ENCODE data around the gene PYGM.
"Not testable (repeated sequence)": the region's sequence is repeated elsewhere in the genome, so short reads cannot be mapped to it uniquely, and the experiment has no call there.

PYGM gene

DNA sequence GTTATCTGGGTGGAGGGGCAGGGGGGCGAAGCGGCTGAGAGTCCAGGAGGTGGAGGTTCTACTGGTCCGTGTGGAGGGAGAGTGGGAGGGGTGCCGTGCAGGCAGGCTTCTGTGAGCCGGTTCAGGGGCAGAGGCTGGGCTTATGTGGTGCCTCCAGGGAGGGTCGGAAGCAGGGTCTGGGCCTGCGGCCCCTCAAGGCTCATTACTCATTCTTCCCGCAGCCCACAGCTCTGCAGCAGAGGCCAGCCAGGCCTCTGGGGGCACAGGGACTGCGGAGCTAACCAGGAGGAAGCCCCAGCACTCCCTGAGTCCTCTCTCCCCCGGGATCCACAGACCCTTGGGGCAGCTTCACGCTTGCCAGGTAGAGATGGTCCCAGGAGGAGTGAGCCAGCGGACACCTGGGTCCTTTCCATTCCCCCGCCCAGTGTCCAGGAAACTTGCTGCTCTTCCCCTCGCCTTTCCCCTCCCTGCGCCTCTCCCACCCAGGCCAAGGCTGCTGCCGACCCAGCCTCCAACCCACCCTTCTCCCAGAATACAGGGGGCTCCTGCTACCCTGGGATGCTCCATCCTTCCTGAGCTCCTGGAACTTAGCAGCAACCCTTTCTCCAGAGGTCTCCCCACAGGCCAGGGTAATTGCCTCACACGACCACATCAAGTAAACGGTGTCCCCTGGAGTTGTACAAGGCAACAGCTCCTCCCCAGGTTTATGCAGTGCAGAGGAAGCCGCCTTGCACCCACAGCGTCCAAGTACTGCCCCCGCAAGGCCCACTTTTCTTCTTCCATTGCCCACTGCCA is 43.1 kb downstream of the PYGM start:
- no peak for DNase-seq (ENCODE audit: low read depth in 2 of 2)

GRCh38 chr11:64715756-64716472 is 43.9 kb downstream of the PYGM start:
- no peak for DNase-seq (ENCODE audit: low read depth in 2 of 2)

- no peak for DNase-seq (ENCODE audit: low read depth in 2 of 2)
Measured at GRCh38 chr11:64715110-64715509, 44.7 kb downstream of the PYGM start.

DNA sequence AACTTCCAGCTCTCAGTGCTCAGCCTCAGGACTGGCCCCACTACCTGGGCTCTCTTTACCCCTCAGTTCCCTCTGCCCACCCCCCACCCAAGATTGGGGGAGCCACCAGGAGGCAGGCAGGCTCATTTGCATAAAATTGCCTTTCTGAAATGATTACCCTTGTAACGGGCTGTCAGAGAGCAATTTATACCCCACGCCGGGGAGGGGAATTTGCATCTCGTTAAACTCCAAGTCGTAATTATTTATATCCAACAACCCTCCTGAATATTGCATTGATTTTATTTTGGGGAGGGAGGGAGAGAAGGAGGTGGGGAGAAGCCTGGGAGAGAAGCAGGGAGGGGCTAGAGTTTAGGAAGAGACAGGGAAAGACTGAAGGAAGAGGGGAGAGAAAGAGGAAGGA is 45.1 kb downstream of the PYGM start:
- DNase-seq (ENCODE audit: low read depth in 2 of 2): no peak

- no peak for DNase-seq (ENCODE audit: low read depth in 2 of 2)
Measured at GRCh38 chr11:64713781-64714363, 45.9 kb downstream of the PYGM start.

GRCh38 chr11:64713016-64713707 is 46.6 kb downstream of the PYGM start:
- DNase-seq (ENCODE audit: low read depth in 2 of 2): no peak

- DNase-seq (ENCODE audit: low read depth in 2 of 2): no peak
Measured at GRCh38 chr11:64712430-64713015, 47.3 kb downstream of the PYGM start.

DNA sequence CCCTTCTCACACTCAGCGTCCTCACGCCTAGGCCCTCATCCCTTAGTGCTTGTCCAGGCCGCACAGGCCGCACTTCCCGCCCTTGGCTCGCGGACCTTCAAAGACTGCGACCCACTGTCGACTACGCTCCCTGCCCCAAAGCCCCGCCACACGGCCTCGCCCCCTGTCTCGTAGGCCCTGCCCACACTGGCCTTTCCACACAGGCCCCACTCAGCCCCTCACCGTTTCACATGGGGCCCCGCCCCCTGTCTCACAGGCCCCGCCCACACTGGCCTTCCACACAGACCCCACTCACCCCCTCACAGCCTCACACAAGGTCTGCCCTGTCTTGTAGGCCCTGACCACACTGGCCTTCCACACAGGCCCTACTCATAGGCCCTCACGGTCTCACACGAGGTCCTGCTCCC is 47.8 kb downstream of the PYGM start:
- no peak for DNase-seq (ENCODE audit: low read depth in 2 of 2)

DNA sequence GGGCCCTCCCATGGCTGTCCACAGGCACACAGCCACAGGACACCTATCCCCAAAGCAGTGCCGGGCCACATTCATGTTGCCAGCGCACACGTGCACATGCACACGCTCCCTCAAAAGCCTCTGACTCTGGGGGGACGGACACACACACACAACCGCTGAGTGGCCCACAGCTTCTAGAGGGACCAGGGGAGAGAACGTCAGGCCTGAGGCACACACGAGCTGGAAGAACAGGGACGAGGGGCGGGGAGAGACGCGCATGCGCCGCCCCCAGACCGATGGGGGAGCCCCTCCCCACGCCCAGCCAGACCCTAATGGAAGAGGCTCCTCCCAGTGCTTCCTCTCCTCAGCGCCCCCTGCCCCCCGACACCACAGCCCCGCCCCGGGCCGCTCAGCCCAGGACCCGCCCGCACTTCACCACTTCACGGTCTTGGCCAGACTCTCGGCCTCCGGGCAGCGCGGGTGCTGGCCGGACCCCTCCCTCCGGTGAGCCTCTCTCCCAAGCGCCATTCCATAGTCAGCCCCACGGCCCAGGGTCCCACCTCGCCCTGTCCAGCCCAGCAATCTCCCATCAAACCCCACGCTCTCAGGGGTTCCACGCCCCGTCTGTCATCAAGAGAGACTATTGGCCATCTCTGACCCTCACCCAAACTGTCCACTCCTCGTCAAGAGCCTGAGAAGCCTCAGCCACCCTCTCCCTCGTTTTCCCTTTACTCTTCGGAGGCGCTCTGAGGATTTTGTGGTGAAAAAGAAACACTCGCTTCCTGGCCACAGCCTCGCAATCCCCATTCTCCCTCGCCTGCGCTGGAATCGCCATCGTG is 48.4 kb downstream of the PYGM start:
- no peak for DNase-seq (ENCODE audit: low read depth in 2 of 2)

GRCh38 chr11:64710418-64711137 is 49.2 kb downstream of the PYGM start:
- DNase-seq (ENCODE audit: low read depth in 2 of 2): no peak

DNA sequence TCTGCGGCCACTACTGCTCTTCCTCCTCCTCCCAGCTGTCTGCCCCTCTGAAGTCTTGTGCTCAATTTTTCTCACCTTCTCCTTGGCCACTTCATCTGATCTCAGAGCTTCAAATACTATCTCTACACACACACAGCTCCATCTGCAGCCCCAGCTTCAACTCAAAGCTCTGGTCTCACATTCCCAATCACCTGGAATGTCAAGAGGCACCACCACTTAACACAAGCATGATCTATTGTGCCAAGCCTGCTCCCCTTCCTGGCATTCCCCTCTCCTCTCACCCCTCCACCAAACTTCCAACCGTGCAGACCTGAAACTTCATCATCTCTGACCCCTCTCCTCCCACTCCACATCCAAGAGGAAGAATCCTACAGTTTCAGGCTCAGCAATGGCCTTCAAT is 54.3 kb downstream of the PYGM start:
- no peak for DNase-seq (ENCODE audit: low read depth in 2 of 2)

GRCh38 chr11:64703048-64703447 is 56.7 kb downstream of the PYGM start:
- DNase-seq (ENCODE audit: low read depth in 2 of 2): no peak

DNA sequence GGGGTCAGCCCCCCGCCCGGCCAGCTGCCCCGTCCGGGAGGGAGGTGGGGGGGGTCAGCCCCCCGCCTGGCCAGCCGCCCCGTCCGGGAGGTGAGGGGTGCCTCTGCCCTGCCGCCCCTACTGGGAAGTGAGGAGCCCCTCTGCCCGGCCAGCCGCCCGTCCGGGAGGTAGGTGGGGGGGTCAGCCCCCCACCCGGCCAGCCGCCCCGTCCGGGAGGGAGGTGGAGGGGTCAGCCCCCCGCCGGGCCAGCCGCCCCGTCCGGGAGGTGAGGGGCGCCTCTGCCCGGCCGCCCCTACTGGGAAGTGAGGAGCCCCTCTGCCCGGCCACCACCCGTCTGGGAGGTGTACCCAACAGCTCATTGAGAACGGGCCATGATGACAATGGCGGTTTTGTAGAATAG is 57.8 kb downstream of the PYGM start:
- not testable (repeated sequence) for DNase-seq (ENCODE audit: low read depth in 2 of 2)

- DNase-seq (ENCODE audit: low read depth in 2 of 2): no peak
Measured at GRCh38 chr11:64698427-64698826, 61.3 kb downstream of the PYGM start.

DNA sequence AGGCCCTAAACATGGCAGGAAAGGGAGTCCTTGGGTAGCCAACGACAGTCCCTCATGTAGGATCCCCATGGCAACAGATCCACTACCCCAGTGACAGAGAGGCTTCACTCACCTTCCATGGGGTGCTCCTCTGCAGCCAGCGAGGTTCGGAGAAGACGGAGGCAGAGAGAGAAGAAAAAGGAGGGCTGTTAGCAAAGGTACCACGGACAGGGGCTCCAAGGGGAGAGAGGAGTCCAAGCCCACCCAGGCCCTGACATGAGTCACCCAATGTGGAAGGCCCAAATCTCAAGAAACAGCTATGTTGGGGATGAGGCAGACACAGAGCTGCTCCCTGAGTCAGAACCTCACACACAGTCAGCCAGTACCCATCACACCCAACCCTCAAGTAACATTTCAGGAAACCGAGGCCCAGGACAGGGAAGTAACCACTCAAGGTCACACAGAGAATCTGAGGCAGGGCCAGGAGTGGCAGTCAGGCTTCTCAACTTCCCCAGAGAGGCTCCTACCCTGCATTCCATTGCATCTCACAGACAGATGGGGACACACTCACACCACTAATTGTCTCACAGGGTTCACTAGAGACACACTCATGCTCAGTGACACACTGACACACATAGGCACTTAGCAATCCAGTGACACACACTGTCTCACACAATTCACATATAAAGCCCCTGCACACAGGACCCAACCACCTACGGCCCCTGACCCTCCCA is 62.0 kb downstream of the PYGM start:
- no peak for DNase-seq (ENCODE audit: low read depth in 2 of 2)

Measured in stimulated activated CD8-positive, alpha-beta memory T cell treated with anti-CD3 and anti-CD28 coated beads, Interleukin-15, amount 100 ng/mL, for 4 hours (primary cell).